ENCODE measurements around the gene CAMTA1. TPM values are rescaled to one million over a fixed set of nuclear protein-coding genes. Genes with fewer than 3 reads are reported as not detected.

Gene CAMTA1
- total and polyA plus RNA-seq, 2 experiments from 2014 or later = 213 to 341 TPM

DNA sequence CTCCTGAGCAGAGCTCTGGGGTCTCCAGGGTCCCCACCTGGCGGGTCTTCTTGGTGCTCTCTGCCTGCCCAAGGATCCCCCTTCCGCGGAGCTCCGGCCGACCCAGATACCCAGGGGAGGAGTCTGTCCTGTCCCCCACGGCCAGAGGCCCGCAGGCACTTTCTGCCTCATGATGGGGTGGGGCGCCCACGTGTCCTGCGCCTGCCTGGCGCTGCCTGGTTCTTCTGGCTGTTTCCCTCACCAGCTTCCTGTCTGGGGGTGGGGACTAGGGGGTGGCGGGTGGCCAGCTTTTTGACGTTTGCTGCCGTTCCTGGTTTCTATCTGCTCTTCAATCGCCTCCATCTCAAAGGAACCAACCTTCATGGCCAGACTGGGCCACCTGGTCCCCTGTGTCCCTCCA, 672.6 kb downstream of the CAMTA1 start:
- Histone ChIP-seq H3K36me3 (no peaks in the 10 kb centered on the region), H3K4me3 (no peak overlapping the region), H3K27me3 (no peaks in the 10 kb centered on the region), H3K27ac (no peak overlapping the region), H3K4me1 (ENCODE audit: low read depth) (peaks cover 16% of the 10 kb centered on the region), H3K9me3 (ENCODE audit: low read depth) (no peaks in the 10 kb centered on the region)
- no peak for DNase-seq (ENCODE audit: low read depth in 1 of 2, low spot score in 1 of 2)
- TF ChIP-seq, protein P1, sequence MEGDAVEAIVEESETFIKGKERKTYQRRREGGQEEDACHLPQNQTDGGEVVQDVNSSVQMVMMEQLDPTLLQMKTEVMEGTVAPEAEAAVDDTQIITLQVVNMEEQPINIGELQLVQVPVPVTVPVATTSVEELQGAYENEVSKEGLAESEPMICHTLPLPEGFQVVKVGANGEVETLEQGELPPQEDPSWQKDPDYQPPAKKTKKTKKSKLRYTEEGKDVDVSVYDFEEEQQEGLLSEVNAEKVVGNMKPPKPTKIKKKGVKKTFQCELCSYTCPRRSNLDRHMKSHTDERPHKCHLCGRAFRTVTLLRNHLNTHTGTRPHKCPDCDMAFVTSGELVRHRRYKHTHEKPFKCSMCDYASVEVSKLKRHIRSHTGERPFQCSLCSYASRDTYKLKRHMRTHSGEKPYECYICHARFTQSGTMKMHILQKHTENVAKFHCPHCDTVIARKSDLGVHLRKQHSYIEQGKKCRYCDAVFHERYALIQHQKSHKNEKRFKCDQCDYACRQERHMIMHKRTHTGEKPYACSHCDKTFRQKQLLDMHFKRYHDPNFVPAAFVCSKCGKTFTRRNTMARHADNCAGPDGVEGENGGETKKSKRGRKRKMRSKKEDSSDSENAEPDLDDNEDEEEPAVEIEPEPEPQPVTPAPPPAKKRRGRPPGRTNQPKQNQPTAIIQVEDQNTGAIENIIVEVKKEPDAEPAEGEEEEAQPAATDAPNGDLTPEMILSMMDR (IDR thresholded peaks at IDR 0.05; ENCODE audit: low read depth, low read length) = no peak

DNA sequence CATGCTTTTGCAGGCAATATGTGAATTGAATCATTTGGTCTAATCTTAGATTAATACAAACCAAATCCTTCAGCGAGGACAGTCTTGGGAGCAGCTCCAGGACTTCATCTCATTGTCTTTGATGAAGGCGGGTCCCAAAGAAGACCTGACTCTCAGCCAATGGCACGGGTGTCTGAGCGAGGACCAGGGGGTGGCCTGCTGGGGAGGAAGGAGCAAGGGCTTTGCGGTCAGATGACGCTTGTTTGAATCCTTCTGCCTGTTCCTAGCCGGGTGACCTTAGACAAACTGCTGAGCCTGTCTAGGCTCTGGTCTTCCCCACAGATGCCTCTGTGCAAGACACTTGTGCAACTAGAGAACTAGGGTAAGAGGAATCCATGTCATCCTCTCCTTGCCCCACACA, 673.7 kb downstream of the CAMTA1 start:
- Histone ChIP-seq H3K36me3 (no peaks in the 10 kb centered on the region), H3K27me3 (no peaks in the 10 kb centered on the region), H3K9me3 (ENCODE audit: low read depth) (no peaks in the 10 kb centered on the region), H3K4me3 (no peak overlapping the region), H3K27ac (no peak overlapping the region), H3K4me1 (ENCODE audit: low read depth) (peaks cover 16% of the 10 kb centered on the region)
- no peak for DNase-seq (ENCODE audit: low read depth in 1 of 2, low spot score in 1 of 2)
- TF ChIP-seq, protein P1 (IDR thresholded peaks at IDR 0.05; ENCODE audit: low read depth, low read length) = no peak

DNA sequence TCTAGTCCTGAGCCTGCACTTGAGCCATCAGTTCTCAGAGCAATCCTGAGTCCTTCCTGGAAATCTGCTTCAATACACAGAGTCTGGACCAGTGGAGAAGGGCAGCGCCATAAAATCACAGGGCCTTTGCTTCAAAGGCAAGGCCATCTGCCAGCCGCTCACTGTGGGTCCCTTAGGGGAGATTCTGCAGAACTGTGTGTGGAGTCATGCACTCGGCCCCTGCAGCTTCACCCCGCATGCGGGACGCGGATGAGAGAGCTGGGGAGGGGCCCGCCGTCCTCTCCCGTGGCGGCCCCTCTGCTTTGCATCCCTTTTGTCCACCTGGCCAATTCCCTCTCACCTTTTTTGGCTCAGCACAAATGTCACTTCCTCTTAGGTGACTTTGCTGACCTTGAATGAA, 674.7 kb downstream of the CAMTA1 start:
- no peak overlapping the region for H3K27ac ChIP-seq
- TF ChIP-seq, protein P1 (IDR thresholded peaks at IDR 0.05; ENCODE audit: low read depth, low read length) = no peak
- peaks cover 16% of the 10 kb centered on the region for H3K4me1 ChIP-seq (ENCODE audit: low read depth)
- H3K4me3 ChIP-seq = no peak overlapping the region
- no peaks in the 10 kb centered on the region for H3K27me3 ChIP-seq
- DNase-seq (ENCODE audit: low read depth in 1 of 2, low spot score in 1 of 2) = no peak
- no peaks in the 10 kb centered on the region for H3K36me3 ChIP-seq
- H3K9me3 ChIP-seq (ENCODE audit: low read depth) = no peaks in the 10 kb centered on the region

DNA sequence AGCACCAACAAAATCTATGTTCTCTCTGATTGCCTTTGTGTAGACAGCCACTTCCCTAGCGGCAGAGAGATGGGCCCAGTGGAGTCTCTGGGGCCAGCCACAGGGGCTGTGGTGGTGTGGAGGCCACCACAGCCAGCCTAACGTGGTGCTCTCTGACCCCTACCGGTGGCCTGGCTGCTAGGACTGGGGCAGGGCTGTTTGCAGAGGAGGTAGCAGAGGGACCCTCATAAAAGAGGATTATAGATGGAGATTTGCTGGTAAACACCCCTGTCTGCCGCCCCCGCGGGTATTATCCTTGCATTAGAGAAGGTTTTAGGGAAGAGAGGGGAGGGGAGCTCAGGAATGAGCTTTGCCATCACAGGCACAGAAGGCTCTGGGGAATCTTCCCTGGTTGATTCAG, 675.6 kb downstream of the CAMTA1 start:
- peaks cover 15% of the 10 kb centered on the region for H3K4me1 ChIP-seq (ENCODE audit: low read depth)
- no peaks in the 10 kb centered on the region for H3K9me3 ChIP-seq (ENCODE audit: low read depth)
- H3K36me3 ChIP-seq = no peaks in the 10 kb centered on the region
- H3K4me3 ChIP-seq = no peak overlapping the region
- no peak overlapping the region for H3K27ac ChIP-seq
- no peak for DNase-seq (ENCODE audit: low read depth in 1 of 2, low spot score in 1 of 2)
- H3K27me3 ChIP-seq = no peaks in the 10 kb centered on the region
- TF ChIP-seq, protein P1 (IDR thresholded peaks at IDR 0.05; ENCODE audit: low read depth, low read length) = no peak

DNA sequence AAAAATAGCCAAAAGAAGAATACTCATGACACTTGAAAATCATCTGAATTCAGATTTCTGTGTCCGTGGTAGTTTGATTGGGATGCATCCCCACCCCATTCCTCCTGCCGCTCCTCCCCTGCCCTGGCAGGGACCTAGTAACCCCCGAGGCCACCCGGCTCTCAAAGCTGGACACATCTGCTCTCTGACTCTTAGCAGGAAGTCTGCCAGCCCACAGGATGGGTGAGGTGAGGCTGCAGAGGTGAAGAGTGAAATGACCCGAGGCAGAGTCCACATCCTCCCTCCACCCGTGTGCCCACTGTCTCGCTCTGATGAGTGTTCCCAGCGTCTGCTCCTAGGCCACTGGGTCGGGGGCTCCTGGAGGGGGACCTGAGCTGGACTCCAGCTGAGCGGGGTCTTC, 677.4 kb downstream of the CAMTA1 start:
- H3K9me3 ChIP-seq (ENCODE audit: low read depth) = no peaks in the 10 kb centered on the region
- no peak overlapping the region for H3K27ac ChIP-seq
- TF ChIP-seq, protein P1 (IDR thresholded peaks at IDR 0.05; ENCODE audit: low read depth, low read length) = no peak
- no peaks in the 10 kb centered on the region for H3K36me3 ChIP-seq
- no peak for DNase-seq (ENCODE audit: low read depth in 1 of 2, low spot score in 1 of 2)
- H3K27me3 ChIP-seq = no peaks in the 10 kb centered on the region
- H3K4me1 ChIP-seq (ENCODE audit: low read depth) = no peaks in the 10 kb centered on the region
- H3K4me3 ChIP-seq = no peak overlapping the region

DNA sequence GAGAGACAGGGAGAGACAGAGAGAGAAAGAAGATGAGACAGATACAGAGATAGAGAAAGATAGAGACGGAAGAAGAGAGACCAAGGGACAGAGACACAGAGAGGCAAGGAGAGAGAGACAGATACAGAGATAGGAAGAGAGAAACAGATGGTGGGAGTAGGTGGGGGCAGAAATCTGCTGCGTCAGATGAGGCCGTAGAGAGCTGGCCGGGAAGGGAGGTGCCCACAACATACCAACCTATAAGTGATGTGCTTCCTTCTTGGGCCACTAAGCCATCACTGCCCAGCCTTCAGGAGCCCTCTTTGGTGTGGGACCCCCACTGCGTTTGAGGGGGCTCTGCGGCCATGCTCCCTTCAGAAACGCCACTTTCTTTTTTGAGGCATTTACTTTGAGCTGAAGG, 678.3 kb downstream of the CAMTA1 start:
- no peaks in the 10 kb centered on the region for H3K27me3 ChIP-seq
- no peak overlapping the region for H3K4me3 ChIP-seq
- no peaks in the 10 kb centered on the region for H3K4me1 ChIP-seq (ENCODE audit: low read depth)
- H3K9me3 ChIP-seq (ENCODE audit: low read depth) = no peaks in the 10 kb centered on the region
- TF ChIP-seq, protein P1 (IDR thresholded peaks at IDR 0.05; ENCODE audit: low read depth, low read length) = no peak
- no peaks in the 10 kb centered on the region for H3K36me3 ChIP-seq
- no peak for DNase-seq (ENCODE audit: low read depth in 1 of 2, low spot score in 1 of 2)
- H3K27ac ChIP-seq = no peak overlapping the region

Measured in cardiac muscle cell (in vitro differentiated cells and primary cell).